IMR-90 (cell line): ENCODE data around the gene AGAP1. TPM values are rescaled to one million over a fixed set of nuclear protein-coding genes. Genes with fewer than 3 reads are reported as not detected.

Experiments used
- ATAC-seq: fragments of 200-7000 bp; cut with Tn5 transposase; 2 replicates; pipeline ENCODE4 v1.9.1; 2020; ENCODE audit warnings: low read depth, mild to moderate bottlenecking, moderate library complexity
- BruUV-seq: library from RNA; stranded (reverse); fragments of 400-500 nt; replicated peaks from 2 replicates; lab custom pipeline; 2021; lab: Mats Ljungman, UMichigan
- CTCF ChIA-PET: fragments of 300-600 bp; formaldehyde crosslinking; extraction: SDS; loops from one replicate; lab custom pipeline; 2021; ENCODE audit warnings: antibody characterized with exemption; lab: Yijun Ruan, JAX
- POLR2A ChIA-PET: fragments of 300-600 bp; sonication (Branson Sonifier 250); formaldehyde crosslinking; loops from one replicate; lab custom pipeline; 2022; ENCODE audit warnings: antibody characterized with exemption; ENCODE audit not compliant: unreplicated experiment; lab: Charles Lee
- DNase-seq: peaks from one replicate; pipeline ENCODE4 v3.0.0; 2013
- H2AFZ ChIP-seq: replicated peaks from 2 replicates; pipeline ENCODE3; 2013; ENCODE audit warnings: low read length, mild to moderate bottlenecking; ENCODE audit not compliant: poor library complexity
- H2AK5ac ChIP-seq: 2 replicates; pipeline ENCODE4 v1.6.1; 2013; ENCODE audit warnings: low read depth, low read length, inconsistent platforms
- H2AK9ac ChIP-seq: replicated peaks from 2 replicates; pipeline ENCODE3; 2013; ENCODE audit warnings: mild to moderate bottlenecking, low read depth, low read length, moderate library complexity; ENCODE audit not compliant: poor library complexity
- H2BK120ac ChIP-seq: 2 replicates; pipeline ENCODE4 v1.6.1; 2013; ENCODE audit warnings: low read depth, low read length, inconsistent platforms
- H2BK15ac ChIP-seq: 3 replicates; pipeline ENCODE4 v1.6.1; 2013; ENCODE audit warnings: low read depth, low read length, inconsistent platforms
- H2BK20ac ChIP-seq: 2 replicates; pipeline ENCODE4 v1.6.1; 2013; ENCODE audit warnings: low read depth, mild to moderate bottlenecking, inconsistent platforms, low read length, moderate library complexity
- H2BK5ac ChIP-seq: 2 replicates; pipeline ENCODE4 v1.6.1; 2013; ENCODE audit warnings: mild to moderate bottlenecking, low read depth, low read length, inconsistent platforms; ENCODE audit not compliant: poor library complexity, severe bottlenecking
- H3K14ac ChIP-seq: replicated peaks from 2 replicates; pipeline ENCODE4 v1.6.1; 2013; ENCODE audit warnings: low read depth, low read length, inconsistent platforms
- H3K18ac ChIP-seq: 2 replicates; pipeline ENCODE4 v1.6.1; 2013; ENCODE audit warnings: low read depth, low read length, control low read depth
- H3K23ac ChIP-seq: 2 replicates; pipeline ENCODE4 v1.6.1; 2013; ENCODE audit warnings: low read depth, low read length, inconsistent platforms
- H3K27ac ChIP-seq: 2 replicates; pipeline ENCODE4 v1.5.1; 2013; ENCODE audit warnings: mild to moderate bottlenecking, control low read depth, low read length; ENCODE audit not compliant: insufficient read depth
- H3K27me3 ChIP-seq: 2 replicates; pipeline ENCODE4 v1.6.1; 2013; ENCODE audit warnings: low read length; ENCODE audit not compliant: control insufficient read depth, insufficient read depth
- H3K36me3 ChIP-seq: 2 replicates; pipeline ENCODE4 v1.6.1; 2013; ENCODE audit warnings: low read length, mixed read lengths; ENCODE audit not compliant: control insufficient read depth, insufficient read depth
- H3K4ac ChIP-seq: 2 replicates; pipeline ENCODE4 v1.6.1; 2013; ENCODE audit warnings: low read depth, low read length, inconsistent platforms
- H3K4me1 ChIP-seq: 2 replicates; pipeline ENCODE4 v1.6.1; 2013; ENCODE audit warnings: low read length, mixed read lengths; ENCODE audit not compliant: control insufficient read depth, insufficient read depth
- H3K4me2 ChIP-seq: 2 replicates; pipeline ENCODE4 v1.6.1; 2013; ENCODE audit warnings: low read depth, mild to moderate bottlenecking, control low read depth, low read length, moderate library complexity
- H3K4me3 ChIP-seq: 2 replicates; pipeline ENCODE4 v1.5.1; 2013; ENCODE audit warnings: low read depth, mild to moderate bottlenecking, control low read depth, low read length, moderate library complexity; ENCODE audit not compliant: insufficient read depth
- H3K56ac ChIP-seq: 2 replicates; pipeline ENCODE4 v1.6.1; 2013; ENCODE audit warnings: low read length, inconsistent platforms; ENCODE audit not compliant: insufficient read depth; ENCODE audit errors: extremely low read depth
- H3K79me1 ChIP-seq, 2 experiments: 2 replicates each; pipeline ENCODE4 v1.6.1; 2013; ENCODE audit warnings: low read length in 2 of 2, inconsistent platforms in 1 of 2, low read depth in 1 of 2
- H3K9ac ChIP-seq: 2 replicates; pipeline ENCODE4 v1.6.1; 2013; ENCODE audit warnings: low read depth, low read length, control low read depth
- H3K9me1 ChIP-seq: 2 replicates; pipeline ENCODE4 v1.6.1; 2013; ENCODE audit warnings: low read length, inconsistent platforms; ENCODE audit not compliant: insufficient read depth
- H3K9me3 ChIP-seq: 2 replicates; pipeline ENCODE4 v1.6.1; 2013; ENCODE audit warnings: low read length; ENCODE audit not compliant: control insufficient read depth, insufficient read depth
- H4K20me1 ChIP-seq: 2 replicates; pipeline ENCODE4 v1.6.1; 2013; ENCODE audit warnings: low read length, inconsistent platforms; ENCODE audit not compliant: insufficient read depth
- H4K5ac ChIP-seq: 2 replicates; pipeline ENCODE4 v1.6.1; 2013; ENCODE audit warnings: mild to moderate bottlenecking, low read depth, low read length, control low read depth
- H4K8ac ChIP-seq, 2 experiments: 2 replicates each; pipeline ENCODE4 v1.6.1; 2013; ENCODE audit warnings: low read depth in 2 of 2, low read length in 2 of 2, control low read depth in 1 of 2, inconsistent platforms in 1 of 2
- H4K91ac ChIP-seq: 2 replicates; pipeline ENCODE4 v1.6.1; 2013; ENCODE audit warnings: low read depth, low read length, inconsistent platforms; ENCODE audit not compliant: insufficient read depth
- ELK1 ChIP-seq: fragments of 150-350 bp; IDR thresholded peaks from 2 replicates; pipeline ENCODE4 v1.6.1; 2016; ENCODE audit warnings: low read depth, mild to moderate bottlenecking, low read length, moderate library complexity, borderline replicate concordance
- WGBS, 2 experiments: methylation state at CpG; one replicate each; pipeline versions ENCODE4 v1.1.5 to v1.1.7; 2013; ENCODE audit warnings: missing lambda C conversion rate in 2 of 2; ENCODE audit not compliant: insufficient read length in 1 of 2; ENCODE audit errors: extremely low coverage in 2 of 2; 5-methylcytosine and 5-hydroxymethylcytosine counted together
- dilution Hi-C: fragments of 300-500 bp; cut with HindIII; formaldehyde crosslinking; loops from one replicate; pipeline ENCODE4 v1.14.3; 2018; ENCODE audit warnings: low sequenced_read_pairs; ENCODE audit not compliant: unreplicated experiment
- in situ Hi-C: fragments of 300-500 bp; cut with MboI; formaldehyde crosslinking; loops from 3 replicates; pipeline ENCODE4 v1.14.3; 2019; ENCODE audit warnings: low sequenced_read_pairs, inconsistent platforms, mixed read lengths
- intact Hi-C: fragments of 100-400 bp; cut with micrococcal nuclease; formaldehyde crosslinking; loops from 2 replicates; pipeline ENCODE4 v1.10.0; 2022
- polyA plus RNA-seq, 3 experiments: library from polyadenylated mRNA; depleted of rRNA; stranded (reverse); fragments of >200 nt; gene quantifications; 2 replicates each; pipeline ENCODE4 v1.2.3, GENCODE V29; 2012; ENCODE audit warnings: low replicate concordance in 1 of 3
- total RNA-seq: library from RNA; depleted of rRNA; stranded (reverse); fragments of >200 nt; gene quantifications from 2 replicates; pipeline ENCODE4 v1.2.3, GENCODE V29; 2012

Gene AGAP1
- total and polyA plus RNA-seq, 2 of the 4 experiments (the other 2 are of a cell fraction) = 15.1 to 16.4 TPM

GRCh38 chr2:235845245-235845644 is 351.4 kb downstream of the AGAP1 start:
- H3K14ac ChIP-seq = no peak overlapping the region
- H4K8ac ChIP-seq = no peak overlapping the region
- no CpG with 5 or more reads among the region's 6 CpGs for WGBS, 2 experiments
- H3K36me3 ChIP-seq = no peaks in the 10 kb centered on the region
- no peak overlapping the region for H4K5ac ChIP-seq
- no peak overlapping the region for H4K91ac ChIP-seq
- H2AK5ac ChIP-seq = no peak overlapping the region
- no peaks in the 10 kb centered on the region for H3K4me1 ChIP-seq
- H2BK20ac ChIP-seq = no peak overlapping the region
- H4K20me1 ChIP-seq = no peaks in the 10 kb centered on the region
- no TSS peak for BruUV-seq
- intact Hi-C loops = no loop called here
- dilution Hi-C loops = no loop called here
- H3K4me3 ChIP-seq = no peak overlapping the region
- CTCF ChIA-PET = no interaction called here
- no peak overlapping the region for H2AK9ac ChIP-seq
- no peak overlapping the region for H3K56ac ChIP-seq
- POLR2A ChIA-PET = no interaction called here
- no peak overlapping the region for H2BK15ac ChIP-seq
- H3K18ac ChIP-seq = no peak overlapping the region
- no peak overlapping the region for H3K4ac ChIP-seq
- no peaks in the 10 kb centered on the region for H3K9me1 ChIP-seq
- H3K23ac ChIP-seq = no peak overlapping the region
- no peak for TF ChIP-seq ELK1
- in situ Hi-C loops = no loop called here
- ATAC-seq (no peak), DNase-seq (no peak)
- no peaks in the 10 kb centered on the region for H3K9me3 ChIP-seq
- H3K4me2 ChIP-seq = no peak overlapping the region
- no peak overlapping the region for H2AFZ ChIP-seq
- no peaks in the 10 kb centered on the region for H3K27me3 ChIP-seq
- no peak overlapping the region for H3K9ac ChIP-seq
- H3K79me1 ChIP-seq = no peaks in the 10 kb centered on the region
- no peak overlapping the region for H2BK5ac ChIP-seq
- H2BK120ac ChIP-seq = no peak overlapping the region
- no peak overlapping the region for H3K27ac ChIP-seq
